BLaER1 treated with 17β-estradiol and CSF1 and Interleukin-3, amounts not matched to agents 10 nM and 100 nM (cell line): Measurements from ENCODE around the gene KRT6C.

ENCODE experiments used
- H3K27ac ChIP-seq, 11 experiments: shearing (Covaris generic); formaldehyde crosslinking; 2 replicates each; pipeline ENCODE4 v1.8.1; 2022
- H3K27me3 ChIP-seq, 11 experiments: shearing (Covaris generic); formaldehyde crosslinking; 2 replicates each; pipeline ENCODE4 v1.8.1; 2022
- H3K36me3 ChIP-seq, 11 experiments: shearing (Covaris generic); formaldehyde crosslinking; 2 replicates each; pipeline ENCODE4 v1.8.1; 2022
- H3K4me1 ChIP-seq, 10 experiments: shearing (Covaris generic); formaldehyde crosslinking; 2 replicates each; pipeline ENCODE4 v1.8.1; 2022
- H3K4me2 ChIP-seq, 11 experiments: shearing (Covaris generic); formaldehyde crosslinking; 2 replicates each; pipeline ENCODE4 v1.8.1; 2022
- H3K4me3 ChIP-seq, 10 experiments: shearing (Covaris generic); formaldehyde crosslinking; 2 replicates each; pipeline ENCODE4 v1.8.1; 2022
- H3K9ac ChIP-seq, 11 experiments: shearing (Covaris generic); formaldehyde crosslinking; 2 replicates each; pipeline ENCODE4 v1.8.1; 2022
- H3K9me3 ChIP-seq, 11 experiments: shearing (Covaris generic); formaldehyde crosslinking; replicated peaks in 1 of 11; 2 replicates each; pipeline ENCODE4 v1.8.1; 2022
- H4K20me1 ChIP-seq, 11 experiments: shearing (Covaris generic); formaldehyde crosslinking; 2 replicates each; pipeline ENCODE4 v1.8.1; 2022
- Cebpa-rat ChIP-seq, 11 experiments: shearing (Covaris generic); IDR thresholded peaks; 2 replicates each; pipeline ENCODE4 v1.8.1; 2022

KRT6C gene

DNA sequence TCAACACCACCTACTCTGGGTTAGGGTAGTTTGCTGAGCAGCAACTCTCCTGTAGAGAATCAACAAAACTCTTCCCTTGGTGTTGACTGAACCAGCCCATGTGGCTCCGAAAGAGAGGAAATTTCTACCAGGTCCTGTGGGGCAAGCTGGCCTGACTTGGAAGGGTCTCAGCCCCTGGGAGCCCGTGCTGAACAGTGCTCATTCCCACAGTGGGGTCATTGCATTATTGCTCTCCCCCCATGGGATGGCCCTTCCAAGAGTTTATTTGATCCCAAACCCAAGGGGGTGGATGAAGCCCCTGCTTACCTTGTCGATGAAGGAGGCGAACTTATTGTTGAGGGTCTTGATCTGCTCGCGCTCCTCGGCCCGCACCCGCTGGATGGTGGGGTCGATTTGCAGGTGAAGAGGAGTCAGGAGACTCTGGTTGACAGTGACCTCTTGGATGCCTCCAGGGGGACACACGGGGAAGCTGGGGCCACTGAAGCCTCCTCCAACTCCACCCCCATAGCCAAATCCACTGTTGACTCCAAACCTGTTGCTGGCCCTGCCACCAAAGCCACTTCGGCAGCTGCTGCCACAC is 40.0 kb downstream of the KRT6C start:
- Histone ChIP-seq H3K4me1 (0 out of 20 replicates have a peak, but pooled peaks cover 0 to 4% (median 0%) of the 10 kb centered on the region in 10 experiments), H3K27me3 (no peaks in the 10 kb centered on the region), H3K27ac (no peak overlapping the region), H4K20me1 (no peaks in the 10 kb centered on the region), H3K4me3 (no peak overlapping the region), H3K9me3 (no peaks in the 10 kb centered on the region), H3K36me3 (no peaks in the 10 kb centered on the region), H3K9ac (no peak overlapping the region), H3K4me2 (no peak overlapping the region)
- no peak for TF ChIP-seq Cebpa-rat (IDR thresholded peaks at IDR 0.05)

DNA sequence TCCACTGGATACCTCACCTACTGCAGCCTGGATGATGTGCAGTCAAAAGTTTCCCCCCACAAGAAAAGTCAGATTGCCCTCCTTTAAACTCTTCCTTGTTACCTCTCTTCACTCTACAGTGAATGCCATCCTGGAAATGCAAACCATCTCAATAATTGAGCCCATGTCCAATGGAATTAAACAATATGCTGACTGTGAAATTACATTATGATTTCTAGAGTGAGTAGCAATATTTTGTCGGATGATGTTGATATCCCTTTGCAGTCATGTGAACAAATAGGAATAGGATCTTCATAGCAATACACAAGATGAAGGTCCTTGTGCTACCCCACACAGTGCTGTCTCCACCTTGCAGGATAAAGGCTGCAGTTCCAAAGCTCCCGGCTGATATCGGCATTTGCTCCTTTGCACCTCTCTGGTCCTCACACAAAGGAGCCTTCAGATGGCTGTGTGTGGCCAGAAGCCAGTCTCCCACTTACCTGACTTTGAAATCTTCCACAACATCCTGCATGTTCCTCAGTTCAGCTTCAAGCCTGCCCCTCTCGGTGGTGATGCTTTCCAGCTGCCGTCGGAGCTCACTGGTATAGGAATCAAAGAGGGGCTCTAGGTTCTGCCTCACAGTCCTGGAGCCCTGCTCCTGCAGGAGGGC is 40.9 kb downstream of the KRT6C start:
- no peaks in the 10 kb centered on the region for H4K20me1 ChIP-seq
- no peaks in the 10 kb centered on the region for H3K27me3 ChIP-seq
- no peak for TF ChIP-seq Cebpa-rat (IDR thresholded peaks at IDR 0.05)
- 0 out of 20 replicates have a peak, but pooled peaks cover 0 to 4% (median 0%) of the 10 kb centered on the region in 10 experiments for H3K4me1 ChIP-seq
- no peak overlapping the region for H3K4me2 ChIP-seq
- H3K9ac ChIP-seq: no peak overlapping the region
- H3K27ac ChIP-seq: no peak overlapping the region
- H3K9me3 ChIP-seq: no peaks in the 10 kb centered on the region
- H3K4me3 ChIP-seq: no peak overlapping the region
- no peaks in the 10 kb centered on the region for H3K36me3 ChIP-seq

DNA sequence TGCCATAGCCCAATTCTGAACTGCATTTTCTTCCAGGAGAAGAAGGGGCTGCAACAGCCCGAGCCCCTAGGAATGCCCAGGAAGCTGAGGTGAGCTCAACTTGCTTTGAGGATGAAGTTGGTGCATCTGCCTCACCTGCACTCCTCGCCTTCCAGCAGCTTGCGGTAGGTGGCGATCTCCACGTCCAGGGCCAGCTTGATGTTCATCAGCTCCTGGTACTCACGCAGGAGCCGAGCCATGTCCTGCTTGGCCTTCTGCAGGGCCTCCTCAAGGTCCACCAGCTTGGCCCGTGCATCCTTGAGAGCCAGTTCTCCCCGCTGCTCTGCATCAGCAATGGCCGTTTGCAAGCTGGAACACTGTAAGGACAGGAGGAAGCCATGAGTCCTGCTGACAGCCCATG is 45.5 kb downstream of the KRT6C start:
- H3K27ac ChIP-seq: no peak overlapping the region
- no peak overlapping the region for H3K9ac ChIP-seq
- no peak overlapping the region for H3K4me3 ChIP-seq
- H3K27me3 ChIP-seq: no peaks in the 10 kb centered on the region
- no peaks in the 10 kb centered on the region for H3K9me3 ChIP-seq
- H3K4me2 ChIP-seq: no peak overlapping the region
- no peaks in the 10 kb centered on the region for H3K36me3 ChIP-seq
- no peaks in the 10 kb centered on the region for H3K4me1 ChIP-seq
- no peaks in the 10 kb centered on the region for H4K20me1 ChIP-seq
- no peak for TF ChIP-seq Cebpa-rat (IDR thresholded peaks at IDR 0.05)

DNA sequence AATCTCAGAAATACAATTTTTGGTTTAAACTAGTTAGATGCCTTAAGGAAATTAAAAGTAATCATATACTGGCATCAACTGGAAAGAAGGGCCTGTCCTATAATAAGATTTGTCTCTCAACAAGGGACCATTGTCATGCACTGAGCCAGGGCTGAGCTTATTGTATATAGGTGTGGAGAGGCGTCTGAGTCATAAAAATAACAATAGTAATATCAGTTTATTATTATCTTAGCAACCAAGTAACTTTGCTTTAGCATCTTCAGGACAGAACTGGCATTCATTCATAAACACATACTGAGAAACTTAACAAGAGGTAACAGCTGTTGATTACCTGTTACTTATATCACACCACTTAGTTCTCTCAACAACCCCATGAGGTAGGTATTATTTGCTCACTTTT is 46.5 kb downstream of the KRT6C start:
- no peaks in the 10 kb centered on the region for H3K9me3 ChIP-seq
- no peak overlapping the region for H3K4me3 ChIP-seq
- H3K9ac ChIP-seq: no peak overlapping the region
- TF ChIP-seq Cebpa-rat (IDR thresholded peaks at IDR 0.05): no peak
- no peak overlapping the region for H3K27ac ChIP-seq
- no peaks in the 10 kb centered on the region for H3K36me3 ChIP-seq
- H3K4me1 ChIP-seq: no peaks in the 10 kb centered on the region
- H3K27me3 ChIP-seq: no peaks in the 10 kb centered on the region
- H3K4me2 ChIP-seq: no peak overlapping the region
- H4K20me1 ChIP-seq: no peaks in the 10 kb centered on the region

DNA sequence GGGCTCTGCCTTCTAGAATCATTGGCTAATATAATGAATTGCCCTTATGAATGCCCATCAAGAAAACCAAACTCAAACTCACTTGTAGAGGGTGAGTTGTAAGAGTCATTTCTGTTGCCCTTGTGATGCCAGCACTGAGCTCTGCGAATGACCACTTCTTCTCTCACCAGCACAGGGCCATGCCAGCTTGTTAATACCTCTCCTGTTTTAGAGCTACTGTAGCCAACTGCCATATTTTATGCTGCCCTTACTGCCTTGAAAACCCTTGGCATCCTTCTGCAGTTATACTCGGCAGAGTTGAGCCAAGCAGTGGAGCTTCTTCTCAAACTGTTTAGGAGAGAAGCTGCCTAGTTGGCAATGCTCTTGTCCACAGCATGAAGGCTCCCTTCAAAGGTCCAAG is 47.6 kb downstream of the KRT6C start:
- H3K36me3 ChIP-seq: no peaks in the 10 kb centered on the region
- H3K27me3 ChIP-seq: no peaks in the 10 kb centered on the region
- no peaks in the 10 kb centered on the region for H4K20me1 ChIP-seq
- no peak for TF ChIP-seq Cebpa-rat (IDR thresholded peaks at IDR 0.05)
- H3K4me2 ChIP-seq: no peak overlapping the region
- no peaks in the 10 kb centered on the region for H3K4me1 ChIP-seq
- no peak overlapping the region for H3K4me3 ChIP-seq
- H3K27ac ChIP-seq: no peak overlapping the region
- no peak overlapping the region for H3K9ac ChIP-seq
- no peaks in the 10 kb centered on the region for H3K9me3 ChIP-seq

DNA sequence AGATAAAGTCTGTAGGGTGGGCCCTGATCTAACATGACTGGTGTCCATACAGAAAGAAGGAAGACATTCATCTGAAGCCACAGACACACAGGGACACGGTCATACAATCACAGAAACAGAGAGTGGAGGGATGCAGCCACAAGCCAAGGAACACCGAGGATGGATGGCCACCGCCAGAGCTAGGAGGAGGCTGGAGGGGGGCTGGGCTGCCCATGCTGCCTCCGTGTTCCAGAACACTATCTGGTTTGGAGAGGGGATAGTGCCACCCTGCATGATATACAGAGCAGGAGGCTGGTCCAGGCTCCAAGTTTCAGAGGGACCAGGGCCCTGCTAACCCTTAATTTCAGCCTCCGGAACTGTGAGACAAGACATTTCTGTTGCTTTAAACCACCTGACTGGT is 48.1 kb downstream of the KRT6C start:
- Histone ChIP-seq H3K27ac (no peak overlapping the region), H3K9me3 (no peaks in the 10 kb centered on the region), H3K9ac (no peak overlapping the region), H3K27me3 (no peaks in the 10 kb centered on the region), H3K4me1 (no peaks in the 10 kb centered on the region), H3K4me2 (no peak overlapping the region), H4K20me1 (no peaks in the 10 kb centered on the region), H3K36me3 (no peaks in the 10 kb centered on the region), H3K4me3 (no peak overlapping the region)
- TF ChIP-seq Cebpa-rat (IDR thresholded peaks at IDR 0.05): no peak

DNA sequence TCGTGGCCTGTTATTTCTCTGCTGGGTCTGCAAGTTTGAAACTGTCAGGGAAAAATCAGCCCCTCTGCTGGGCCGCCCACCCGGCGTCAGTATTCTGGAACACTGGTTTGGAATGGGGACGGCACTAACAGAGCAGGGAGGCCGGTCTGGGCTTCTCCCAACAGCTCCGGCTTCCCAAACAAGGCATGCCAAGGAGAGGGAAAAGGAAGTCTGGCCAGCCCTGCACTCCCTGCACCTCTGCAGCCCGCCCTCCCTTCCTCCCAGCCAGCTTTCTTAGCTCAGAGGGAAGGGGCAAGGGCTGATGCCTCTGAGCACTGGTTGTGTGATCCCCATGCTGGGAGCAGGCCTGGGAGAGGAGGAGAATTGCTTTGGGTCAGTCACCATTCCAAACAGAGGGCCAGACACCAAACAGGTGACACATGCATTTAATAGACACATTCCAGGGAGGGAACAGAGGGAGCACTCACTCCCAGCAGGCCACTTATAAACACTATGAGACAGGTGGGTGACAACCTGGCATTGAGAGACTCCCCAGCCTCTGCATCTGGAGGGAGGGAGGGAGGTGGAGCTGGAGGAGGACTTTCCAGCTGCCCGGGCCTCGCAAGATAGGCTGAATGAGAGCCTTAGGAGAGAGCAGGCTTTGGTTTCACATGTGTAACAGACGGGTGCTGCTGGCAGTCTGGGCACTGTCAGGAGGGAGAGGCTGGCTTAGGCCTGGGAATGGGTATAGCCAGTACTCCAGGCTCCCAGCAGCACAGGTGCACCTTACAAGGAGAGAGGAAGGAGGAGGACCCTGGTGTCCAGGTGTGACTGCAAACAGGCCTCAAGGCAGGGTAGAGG is 49.7 kb downstream of the KRT6C start:
- H3K27me3 ChIP-seq: no peaks in the 10 kb centered on the region
- H3K4me2 ChIP-seq: no peak overlapping the region

DNA sequence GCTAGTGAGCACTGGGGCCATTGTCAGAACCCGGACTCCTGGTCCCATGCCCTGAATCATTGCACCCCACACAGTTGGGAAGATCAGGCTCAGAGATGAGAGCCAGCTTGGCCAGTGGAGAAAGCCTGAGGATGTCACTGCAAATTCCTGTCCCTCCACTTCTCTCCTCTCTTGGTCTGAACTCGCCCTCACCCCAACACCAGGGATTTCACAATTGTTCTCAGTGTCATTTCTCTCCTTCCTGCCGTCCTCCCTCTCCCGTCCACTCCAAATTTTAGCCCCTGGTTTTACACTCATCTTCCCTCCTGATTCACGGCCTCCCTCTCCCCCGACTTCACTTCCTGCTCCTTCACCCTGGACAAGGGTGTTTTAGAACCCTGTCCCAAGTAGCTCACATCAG is 50.6 kb downstream of the KRT6C start:
- H3K4me1 ChIP-seq: peaks cover 0 to 10% (median 3%) of the 10 kb centered on the region in 10 experiments; a peak in 6 of 20 replicates
- H3K4me2 ChIP-seq: no peak overlapping the region
- no peak overlapping the region for H3K27ac ChIP-seq
- H3K4me3 ChIP-seq: no peak overlapping the region
- no peak overlapping the region for H3K9ac ChIP-seq
- H3K9me3 ChIP-seq: no peaks in the 10 kb centered on the region
- H3K27me3 ChIP-seq: no peaks in the 10 kb centered on the region
- TF ChIP-seq Cebpa-rat (IDR thresholded peaks at IDR 0.05): no peak
- no peaks in the 10 kb centered on the region for H4K20me1 ChIP-seq
- H3K36me3 ChIP-seq: no peaks in the 10 kb centered on the region

More for the DNA sequence above, 49.7 kb downstream of the KRT6C start:
- no peaks in the 10 kb centered on the region for H3K9me3 ChIP-seq
- H3K4me1 ChIP-seq: peaks cover 0 to 10% (median 3%) of the 10 kb centered on the region in 10 experiments; a peak in 6 of 20 replicates
- no peak overlapping the region for H3K9ac ChIP-seq
- no peak for TF ChIP-seq Cebpa-rat (IDR thresholded peaks at IDR 0.05)
- H3K27ac ChIP-seq: no peak overlapping the region
- no peaks in the 10 kb centered on the region for H3K36me3 ChIP-seq
- H4K20me1 ChIP-seq: no peaks in the 10 kb centered on the region
- H3K4me3 ChIP-seq: no peak overlapping the region

DNA sequence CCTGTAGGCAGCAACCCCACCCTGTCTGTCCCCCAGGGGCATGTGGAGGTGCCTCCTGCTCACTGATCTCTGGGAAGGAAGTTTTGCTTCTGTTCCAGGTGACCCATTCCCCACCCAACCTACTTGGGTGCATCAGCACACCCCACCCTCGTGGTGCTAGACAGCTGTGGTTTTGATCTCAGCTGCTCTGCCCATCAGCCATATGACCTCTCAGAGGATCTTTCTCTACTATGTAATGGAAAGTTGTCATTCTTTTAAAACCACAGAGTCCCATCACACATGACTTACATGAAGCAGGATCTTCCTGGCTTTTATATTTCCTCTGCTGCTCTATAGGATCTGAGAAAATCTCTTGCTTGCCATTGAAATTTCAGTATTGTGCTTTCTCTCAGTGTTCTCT is 53.9 kb downstream of the KRT6C start:
- Histone ChIP-seq H3K9me3 (no peaks in the 10 kb centered on the region), H3K9ac (no peak overlapping the region), H3K4me3 (no peak overlapping the region), H3K27me3 (no peaks in the 10 kb centered on the region), H4K20me1 (no peaks in the 10 kb centered on the region), H3K4me2 (peak overlapping the region in 5 of 11 experiments; percentile 1 to 45 (median 13); a peak in 5 of 22 replicates), H3K27ac (no peak overlapping the region), H3K4me1 (peaks cover 0 to 10% (median 3%) of the 10 kb centered on the region in 10 experiments; a peak in 6 of 20 replicates), H3K36me3 (no peaks in the 10 kb centered on the region)
- TF ChIP-seq Cebpa-rat (IDR thresholded peaks at IDR 0.05): no peak
